Lung (tissue), 12 donors: ENCODE measurements around the gene CR1L. TPM values are rescaled to one million over a fixed set of nuclear protein-coding genes. Genes with fewer than 3 reads are reported as not detected.

Source experiments
- ATAC-seq: fragments of 200-7000 bp; cut with Tn5 transposase; one replicate; pipeline ENCODE4 v1.9.1; 2020; ENCODE audit warnings: moderate number of reproducible peaks; ENCODE audit not compliant: insufficient read depth, low FRiP score
- DNase-seq, 3 donors: peaks; one replicate each; pipeline ENCODE4 v3.0.0-alpha.2; 2013 to 2017
- H3K27ac ChIP-seq, 2 donors: one replicate each; pipeline ENCODE4 v1.5.1; 2013; ENCODE audit warnings: mild to moderate bottlenecking in 2 of 2, moderate library complexity in 2 of 2, control low read depth in 1 of 2, inconsistent platforms in 1 of 2, low read depth in 1 of 2, low read length in 1 of 2
- H3K27me3 ChIP-seq, 3 donors: one replicate each; pipeline ENCODE4 v1.5.1; 2013; ENCODE audit warnings: low read length in 2 of 3; ENCODE audit not compliant: control insufficient read depth in 3 of 3, insufficient read depth in 3 of 3
- H3K36me3 ChIP-seq, 4 donors: one replicate each; pipeline ENCODE4 v1.5.1; 2013; ENCODE audit warnings: low read length in 4 of 4, mild to moderate bottlenecking in 1 of 4, moderate library complexity in 1 of 4; ENCODE audit not compliant: control insufficient read depth in 4 of 4, insufficient read depth in 4 of 4
- H3K4me1 ChIP-seq, 5 donors: one replicate each; pipeline ENCODE4 v1.5.1; 2013; ENCODE audit warnings: low read length in 5 of 5, mild to moderate bottlenecking in 2 of 5, moderate library complexity in 1 of 5; ENCODE audit not compliant: control insufficient read depth in 5 of 5, insufficient read depth in 5 of 5
- H3K4me3 ChIP-seq: one replicate; pipeline ENCODE4 v1.5.1; 2013; ENCODE audit warnings: mild to moderate bottlenecking, control low read depth, moderate library complexity
- H3K9ac ChIP-seq, 2 donors: one replicate each; pipeline ENCODE4 v1.5.1; 2013; ENCODE audit warnings: low read length in 2 of 2, control low read depth in 1 of 2; ENCODE audit not compliant: insufficient read depth in 1 of 2
- H3K9me3 ChIP-seq, 4 donors: one replicate each; pipeline ENCODE4 v1.5.1; 2013; ENCODE audit warnings: low read length in 3 of 4, mild to moderate bottlenecking in 1 of 4, moderate library complexity in 1 of 4; ENCODE audit not compliant: control insufficient read depth in 4 of 4, insufficient read depth in 3 of 4
- WGBS, 2 donors: extraction: QIAGEN DNeasy Blood & Tissue Kit; methylation state at CpG; one replicate each; pipeline ENCODE4 v1.1.7; 2013; 5-methylcytosine and 5-hydroxymethylcytosine counted together
- polyA plus RNA-seq, 2 donors: library from polyadenylated mRNA; stranded (reverse); fragments of 200-250 nt; gene quantifications; one replicate each; pipeline ENCODE4 v1.2.1, GENCODE V29; 2013
- total RNA-seq, 2 donors: library from RNA; depleted of rRNA in 1 of 2; stranded (reverse); fragments of >200 nt in 1 of 2; gene quantifications; one replicate each; pipeline ENCODE4 v1.2.1, GENCODE V29; 2014 to 2021
- TF ChIP-seq, protein P1 (sequence below): IDR thresholded peaks from 2 replicates; pipeline ENCODE4 v1.5.1; 2012; ENCODE audit warnings: mild to moderate bottlenecking; ENCODE audit errors: control extremely low read depth, extremely low read depth
- donor health status: control.
- donor health status: control.
- donor health status: Bipolar disorder and iron deficiency.
- donor health status: healthy.
- donor health status: DM: yes; HTN: yes; CAD: no.

The CR1L gene
- total and polyA plus RNA-seq, 4 donors = 0.28 to 2.6 (median 0.94) TPM

DNA sequence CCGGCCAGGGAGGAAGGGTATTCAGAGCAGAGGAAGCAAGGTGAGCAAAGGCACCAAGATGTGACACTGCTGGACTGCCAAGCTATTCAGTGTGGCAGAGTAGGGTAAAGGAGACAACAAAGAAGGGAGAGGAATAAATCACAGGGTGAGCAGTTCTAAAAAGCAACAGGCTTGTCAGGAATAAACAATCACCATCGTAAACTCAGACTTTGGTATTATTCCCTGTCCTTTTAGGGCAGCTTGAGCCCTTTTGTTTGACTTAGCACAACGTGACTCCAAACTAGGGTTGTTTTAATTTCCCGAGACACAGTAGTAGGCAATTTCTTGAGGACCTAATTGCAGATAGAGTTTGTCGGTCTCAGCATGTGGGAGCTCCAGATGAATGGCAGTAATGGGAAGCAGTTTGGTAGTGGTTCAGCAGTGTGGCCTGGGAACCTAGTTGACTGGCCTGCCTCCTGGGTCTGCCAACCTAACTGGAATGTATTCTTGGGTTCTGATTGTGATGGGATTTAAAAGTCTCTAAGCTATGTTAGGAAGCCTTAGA is 4.3 kb downstream of the CR1L start:
- Histone ChIP-seq H3K9ac (no peak overlapping the region), H3K9me3 (peaks cover 0 to 4% (median 0%) of the 10 kb centered on the region in 4 donors), H3K4me1 (peaks cover 0 to 10% (median 2%) of the 10 kb centered on the region in 5 donors), H3K36me3 (no peaks in the 10 kb centered on the region), H3K4me3 (no peak overlapping the region), H3K27ac (no peak overlapping the region), H3K27me3 (peaks cover 0 to 44% (median 14%) of the 10 kb centered on the region in 3 donors)
- DNase-seq (no peak), ATAC-seq (no peak)
- WGBS, 2 donors = 70 to 71% methylated on average over 5 of the region's 5 CpGs
- TF ChIP-seq, protein P1, sequence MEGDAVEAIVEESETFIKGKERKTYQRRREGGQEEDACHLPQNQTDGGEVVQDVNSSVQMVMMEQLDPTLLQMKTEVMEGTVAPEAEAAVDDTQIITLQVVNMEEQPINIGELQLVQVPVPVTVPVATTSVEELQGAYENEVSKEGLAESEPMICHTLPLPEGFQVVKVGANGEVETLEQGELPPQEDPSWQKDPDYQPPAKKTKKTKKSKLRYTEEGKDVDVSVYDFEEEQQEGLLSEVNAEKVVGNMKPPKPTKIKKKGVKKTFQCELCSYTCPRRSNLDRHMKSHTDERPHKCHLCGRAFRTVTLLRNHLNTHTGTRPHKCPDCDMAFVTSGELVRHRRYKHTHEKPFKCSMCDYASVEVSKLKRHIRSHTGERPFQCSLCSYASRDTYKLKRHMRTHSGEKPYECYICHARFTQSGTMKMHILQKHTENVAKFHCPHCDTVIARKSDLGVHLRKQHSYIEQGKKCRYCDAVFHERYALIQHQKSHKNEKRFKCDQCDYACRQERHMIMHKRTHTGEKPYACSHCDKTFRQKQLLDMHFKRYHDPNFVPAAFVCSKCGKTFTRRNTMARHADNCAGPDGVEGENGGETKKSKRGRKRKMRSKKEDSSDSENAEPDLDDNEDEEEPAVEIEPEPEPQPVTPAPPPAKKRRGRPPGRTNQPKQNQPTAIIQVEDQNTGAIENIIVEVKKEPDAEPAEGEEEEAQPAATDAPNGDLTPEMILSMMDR = no peak

- Histone ChIP-seq H3K36me3 (no peaks in the 10 kb centered on the region), H3K9me3 (peaks cover 0 to 4% (median 0%) of the 10 kb centered on the region in 4 donors), H3K27ac (no peak overlapping the region), H3K4me3 (no peak overlapping the region), H3K27me3 (peaks cover 0 to 38% (median 11%) of the 10 kb centered on the region in 3 donors), H3K9ac (no peak overlapping the region), H3K4me1 (peaks cover 0 to 6% (median 2%) of the 10 kb centered on the region in 5 donors)
- DNase-seq (no peak), ATAC-seq (no peak)
- 76 to 88% methylated on average over 4 of the region's 4 CpGs for WGBS, 2 donors
- TF ChIP-seq, protein P1 = no peak
These were observed 5.1 kb downstream of the CR1L start for GRCh38 chr1:207649865-207650580.

DNA sequence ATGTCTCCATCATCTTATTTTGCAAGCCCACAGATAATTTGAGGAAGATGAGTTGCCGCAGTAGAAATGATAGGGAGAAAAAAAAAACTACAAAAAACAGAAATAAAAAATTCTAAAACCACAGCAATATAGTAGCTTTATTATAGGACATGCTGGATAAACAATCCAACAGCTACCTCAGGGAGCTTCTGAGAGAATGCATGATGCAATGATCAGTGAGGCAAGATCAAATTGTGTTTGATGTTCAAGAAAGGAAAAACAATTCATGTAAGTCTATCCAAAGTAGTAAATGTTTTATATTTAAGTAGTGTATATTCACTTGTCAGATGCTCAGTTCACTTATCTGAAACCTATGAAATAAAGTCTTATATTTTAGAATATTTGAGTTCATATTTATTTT is 6.7 kb downstream of the CR1L start:
- WGBS, 2 donors = 71 to 88% methylated on average over 1 of the region's 1 CpG
- no peak for ATAC-seq
- TF ChIP-seq, protein P1 = no peak

More for the DNA sequence above, 6.7 kb downstream of the CR1L start:
- Histone ChIP-seq H3K27me3 (peaks cover 0 to 24% (median 0%) of the 10 kb centered on the region in 3 donors), H3K9me3 (no peaks in the 10 kb centered on the region), H3K36me3 (no peaks in the 10 kb centered on the region), H3K4me3 (no peak overlapping the region), H3K27ac (no peak overlapping the region), H3K9ac (no peak overlapping the region), H3K4me1 (no peaks in the 10 kb centered on the region)
- DNase-seq = no peak
